Measurements from ENCODE around the gene TMEM170A.
"Not testable (repeated sequence)": the region's sequence is repeated elsewhere in the genome, so short reads cannot be mapped to it uniquely, and the experiment has no call there.

TMEM170A gene

DNA sequence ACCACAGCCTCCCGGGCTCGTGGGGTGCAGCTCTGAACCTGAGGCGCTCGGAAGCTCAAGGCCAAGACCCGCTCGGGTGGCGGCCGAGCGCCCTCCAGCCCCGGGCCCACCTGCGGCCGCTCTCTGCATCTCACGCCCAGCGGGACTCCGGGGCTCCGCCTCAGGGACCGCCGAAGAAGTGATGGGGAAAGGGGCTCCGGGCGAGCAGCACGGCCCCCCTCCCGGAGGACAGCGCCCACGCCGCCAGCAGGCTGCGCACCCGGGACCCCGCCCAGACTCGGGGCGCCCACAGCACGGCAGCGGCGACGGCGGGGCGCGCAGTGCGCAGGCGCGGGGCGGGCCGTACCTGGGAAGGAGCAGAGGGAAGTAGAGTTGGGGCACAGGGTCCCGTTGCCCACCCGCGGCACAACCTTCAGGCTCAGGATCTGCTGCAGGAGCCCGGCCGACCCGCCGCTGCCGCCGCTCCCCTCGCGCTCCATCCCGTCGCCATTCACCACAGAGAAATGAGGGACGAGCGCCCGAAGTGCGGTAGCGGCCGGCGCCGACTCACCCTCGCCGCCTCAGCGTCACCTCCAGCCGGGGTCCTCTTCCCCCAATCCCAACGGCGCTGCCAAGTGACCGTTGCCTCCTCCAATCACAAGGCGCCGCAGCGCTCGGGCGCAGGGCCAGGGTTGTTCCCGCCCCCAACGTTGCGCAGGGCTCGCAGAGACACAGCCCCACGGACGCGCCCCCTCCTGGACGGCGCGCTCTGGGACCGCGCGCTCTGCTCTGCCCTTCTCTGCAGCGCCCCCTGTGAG, at the start of gene TMEM170A:
Gene TMEM170A (minus strand): TSS at position 568 of the 797 bp plus-strand sequence. CDS start 89 bp downstream, at position 479.
- ATAC-seq (peak; percentile 95), DNase-seq (peak; percentile 99)
- no peaks in the 10 kb centered on the region for H3K9me3 Mint-ChIP-seq
- H3K4me1 Mint-ChIP-seq, result peaks cover 54% of the 10 kb centered on the region
- peak within 1 kb of the TSS; percentile 92 for H3K4me3 Mint-ChIP-seq
- no peaks in the 10 kb centered on the region for H3K27me3 Mint-ChIP-seq
- peak within 1 kb of the TSS; percentile 86 to 96 for H3K27ac Mint-ChIP-seq

GRCh38 chr16:75506574-75506973, 42.1 kb upstream of the TMEM170A start:
- no peak for DNase-seq
- H3K9me3 Mint-ChIP-seq, result no peaks in the 10 kb centered on the region
- H3K4me1 Mint-ChIP-seq, result peaks cover 5% of the 10 kb centered on the region
- no peak for ATAC-seq
- H3K27me3 Mint-ChIP-seq, result peaks cover 21% of the 10 kb centered on the region
- H3K4me3 Mint-ChIP-seq, result no peak overlapping the region
- peak overlapping the region in 1 of 2 donors; percentile 24 for H3K27ac Mint-ChIP-seq

GRCh38 chr16:75506107-75506506, 41.6 kb upstream of the TMEM170A start:
- no peak overlapping the region for H3K4me3 Mint-ChIP-seq
- peaks cover 21% of the 10 kb centered on the region for H3K27me3 Mint-ChIP-seq
- H3K9me3 Mint-ChIP-seq, result no peaks in the 10 kb centered on the region
- ATAC-seq (no peak), DNase-seq (no peak)
- H3K4me1 Mint-ChIP-seq, result peaks cover 5% of the 10 kb centered on the region
- no peak overlapping the region for H3K27ac Mint-ChIP-seq

- H3K9me3 Mint-ChIP-seq, result no peaks in the 10 kb centered on the region
- H3K4me1 Mint-ChIP-seq, result peaks cover 5% of the 10 kb centered on the region
- DNase-seq (no peak), ATAC-seq (no peak)
- peaks cover 18% of the 10 kb centered on the region for H3K27me3 Mint-ChIP-seq
- H3K27ac Mint-ChIP-seq, result no peak overlapping the region
- H3K4me3 Mint-ChIP-seq, result no peak overlapping the region
These were observed 39.3 kb upstream of the TMEM170A start for GRCh38 chr16:75503801-75504200.

- peaks cover 5% of the 10 kb centered on the region for H3K4me1 Mint-ChIP-seq
- no peak overlapping the region for H3K4me3 Mint-ChIP-seq
- H3K27ac Mint-ChIP-seq, result no peak overlapping the region
- DNase-seq (no peak), ATAC-seq (no peak)
- no peaks in the 10 kb centered on the region for H3K9me3 Mint-ChIP-seq
- H3K27me3 Mint-ChIP-seq, result peaks cover 13% of the 10 kb centered on the region
These were observed 38.6 kb upstream of the TMEM170A start for GRCh38 chr16:75502916-75503605.

GRCh38 chr16:75501820-75502219, 37.3 kb upstream of the TMEM170A start:
- H3K27me3 Mint-ChIP-seq, result peaks cover 25% of the 10 kb centered on the region
- not testable (repeated sequence) for ATAC-seq, H3K27ac Mint-ChIP-seq, H3K4me1 Mint-ChIP-seq, DNase-seq, H3K4me3 Mint-ChIP-seq, H3K9me3 Mint-ChIP-seq

- Mint-ChIP-seq H3K9me3 (no peaks in the 10 kb centered on the region), H3K4me1 (peaks cover 5% of the 10 kb centered on the region), H3K27ac (no peak overlapping the region), H3K4me3 (no peak overlapping the region), H3K27me3 (peaks cover 23% of the 10 kb centered on the region)
- DNase-seq (no peak), ATAC-seq (no peak)
These were observed 36.9 kb upstream of the TMEM170A start for GRCh38 chr16:75501359-75501758.

DNA sequence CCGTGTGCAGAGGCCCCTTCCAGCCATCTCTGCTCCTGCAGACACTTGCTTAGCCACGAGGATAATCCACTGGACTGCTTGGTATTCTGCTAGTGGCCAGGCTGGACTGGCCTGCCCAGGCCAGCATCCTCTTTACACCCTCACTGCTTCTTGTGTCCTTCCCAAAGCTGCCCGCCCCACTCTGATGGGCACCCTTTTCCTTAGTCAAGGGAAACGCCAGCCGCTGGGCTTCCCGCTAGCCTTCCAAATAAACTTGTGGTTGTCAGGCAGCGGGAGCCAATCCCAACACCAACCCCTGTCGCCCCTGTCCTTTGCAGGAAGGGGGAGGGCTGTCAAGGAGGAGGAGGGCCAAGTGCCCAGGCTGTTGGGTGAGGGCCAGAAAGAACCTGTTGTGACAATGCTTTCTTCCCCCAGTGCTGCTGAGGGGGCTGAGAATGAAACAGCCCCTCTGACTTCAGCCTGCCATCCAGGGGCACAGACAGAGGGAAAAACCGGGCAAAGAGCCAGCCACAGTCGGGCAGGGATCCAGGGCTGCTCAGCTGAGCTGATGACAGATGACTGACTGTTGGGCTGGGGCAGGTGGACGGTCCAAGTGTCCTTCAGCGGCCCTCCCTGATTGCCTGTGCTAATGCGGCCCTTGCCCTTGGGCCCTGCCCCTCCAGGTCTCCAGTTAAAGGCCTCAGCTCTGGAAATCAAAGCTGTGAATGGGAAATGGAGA, 34.3 kb upstream of the TMEM170A start:
- ATAC-seq, H3K9me3 Mint-ChIP-seq, H3K4me1 Mint-ChIP-seq, DNase-seq, H3K4me3 Mint-ChIP-seq, H3K27ac Mint-ChIP-seq: not testable (repeated sequence)
- H3K27me3 Mint-ChIP-seq, result peaks cover 35% of the 10 kb centered on the region

DNA sequence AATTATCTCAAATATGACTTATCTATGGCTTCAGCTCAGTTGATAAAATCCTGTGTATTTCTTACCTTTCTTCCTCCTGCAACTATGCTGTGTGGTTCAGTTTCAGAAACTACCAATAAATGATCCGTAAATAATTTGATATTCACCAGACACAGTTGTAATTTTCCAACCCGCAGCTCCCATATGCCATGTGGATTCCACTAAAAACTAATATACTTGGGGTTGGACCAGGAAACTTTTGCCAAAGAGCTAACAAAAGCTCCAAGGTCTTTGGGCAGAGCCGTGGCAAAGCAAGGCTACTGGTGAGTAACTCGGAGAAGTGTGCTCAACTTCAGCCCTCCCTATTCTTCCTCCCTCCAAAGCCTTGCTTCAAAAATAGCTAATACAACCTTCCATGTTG, 33.1 kb upstream of the TMEM170A start:
- H3K9me3 Mint-ChIP-seq, result no peaks in the 10 kb centered on the region
- DNase-seq (no peak), ATAC-seq (no peak)
- peaks cover 9% of the 10 kb centered on the region for H3K4me1 Mint-ChIP-seq
- peak overlapping the region in 1 of 2 donors; percentile 23 for H3K27ac Mint-ChIP-seq
- H3K4me3 Mint-ChIP-seq, result no peak overlapping the region
- H3K27me3 Mint-ChIP-seq, result peaks cover 41% of the 10 kb centered on the region

- DNase-seq (peak; percentile 17 to 18), ATAC-seq (peak; percentile 75)
- Mint-ChIP-seq H3K27ac (peak within 1 kb of the TSS; percentile 42 to 52), H3K4me1 (peaks cover 9% of the 10 kb centered on the region), H3K9me3 (no peaks in the 10 kb centered on the region), H3K27me3 (peaks cover 41% of the 10 kb centered on the region), H3K4me3 (peak within 1 kb of the TSS; percentile 66 to 67)
These were observed 30.7 kb upstream of the TMEM170A start, which contains the start of gene CHST6 for GRCh38 chr16:75495076-75495674. Gene CHST6, minus strand, starts transcription at chr16:75495441. Its CDS starts 15,613 bp downstream, at chr16:75479828.

DNA sequence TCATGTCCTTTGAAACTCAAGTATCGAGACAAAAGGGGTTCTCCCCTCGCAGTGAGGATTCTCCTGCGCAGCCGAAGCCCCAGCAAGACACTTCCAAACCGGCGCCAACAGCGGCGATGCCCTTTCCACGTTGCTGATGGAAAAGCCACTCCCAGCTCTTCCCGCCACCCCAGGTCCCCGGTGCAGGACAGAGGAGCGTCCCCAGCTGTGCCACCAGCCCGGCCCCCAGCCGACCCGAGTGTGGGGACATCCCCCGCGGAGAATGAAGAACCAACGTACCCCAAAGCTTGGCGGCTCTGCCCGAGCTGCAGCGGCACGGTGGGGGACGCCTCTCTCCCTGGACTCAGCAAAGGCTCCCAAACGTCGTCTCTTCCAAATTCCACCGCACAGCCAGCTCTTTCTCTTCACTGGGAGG, 30.2 kb upstream of the TMEM170A start:
- Mint-ChIP-seq H3K4me1 (peaks cover 9% of the 10 kb centered on the region), H3K9me3 (no peaks in the 10 kb centered on the region), H3K27me3 (peaks cover 41% of the 10 kb centered on the region), H3K4me3 (peak overlapping the region; percentile 66 to 67), H3K27ac (peak overlapping the region; percentile 42 to 52)
- no peak for DNase-seq
- ATAC-seq, result peak; percentile 42

- H3K4me3 Mint-ChIP-seq, result peak overlapping the region; percentile 66 to 67
- no peaks in the 10 kb centered on the region for H3K9me3 Mint-ChIP-seq
- DNase-seq, result no peak
- ATAC-seq, result no peak
- no peak overlapping the region for H3K27ac Mint-ChIP-seq
- H3K4me1 Mint-ChIP-seq, result peaks cover 9% of the 10 kb centered on the region
- peaks cover 41% of the 10 kb centered on the region for H3K27me3 Mint-ChIP-seq
These were observed 29.7 kb upstream of the TMEM170A start for GRCh38 chr16:75494184-75494583.

- H3K9me3 Mint-ChIP-seq, result no peaks in the 10 kb centered on the region
- no peak overlapping the region for H3K27ac Mint-ChIP-seq
- no peak overlapping the region for H3K4me3 Mint-ChIP-seq
- ATAC-seq (peak; percentile 56), DNase-seq (no peak)
- H3K4me1 Mint-ChIP-seq, result peaks cover 9% of the 10 kb centered on the region
- peaks cover 30% of the 10 kb centered on the region for H3K27me3 Mint-ChIP-seq
These were observed 27.4 kb upstream of the TMEM170A start for GRCh38 chr16:75491876-75492275.

DNA sequence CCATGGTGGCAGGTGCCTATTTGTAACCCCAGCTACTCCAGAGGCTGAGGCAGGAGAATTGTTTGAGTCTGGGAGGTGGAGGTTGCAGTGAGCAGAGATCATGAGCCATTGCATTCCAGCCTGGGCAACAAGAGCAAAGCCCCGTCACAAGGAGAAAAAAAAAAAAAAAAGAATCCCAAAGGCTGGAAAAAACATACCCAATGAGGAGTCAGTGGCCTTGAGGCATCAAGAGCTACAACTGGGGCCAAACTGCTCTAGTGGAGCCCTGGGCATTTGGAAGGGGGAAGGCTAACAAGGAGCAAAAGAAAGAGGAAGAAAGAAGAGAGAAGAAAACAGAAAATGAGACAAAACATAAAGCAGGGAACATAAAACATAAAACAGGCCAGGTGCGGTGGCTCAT, 23.8 kb upstream of the TMEM170A start:
- Mint-ChIP-seq H3K4me3 (no peak overlapping the region), H3K27me3 (peaks cover 18% of the 10 kb centered on the region), H3K9me3 (no peaks in the 10 kb centered on the region), H3K27ac (no peak overlapping the region), H3K4me1 (no peaks in the 10 kb centered on the region)
- ATAC-seq (no peak), DNase-seq (no peak)

GRCh38 chr16:75486676-75487313, 22.3 kb upstream of the TMEM170A start:
- Mint-ChIP-seq H3K27ac (peak overlapping the region in 1 of 2 donors; percentile 27), H3K27me3 (peaks cover 16% of the 10 kb centered on the region), H3K9me3 (no peaks in the 10 kb centered on the region), H3K4me3 (no peak overlapping the region), H3K4me1 (no peaks in the 10 kb centered on the region)
- no peak for DNase-seq
- ATAC-seq, result no peak

Measured in stimulated activated naive CD8-positive, alpha-beta T cell treated with anti-CD3 and anti-CD28 coated beads, Interleukin-15, amount 100 ng/mL, for 72 hours (primary cell).